Activated CD4-positive, alpha-beta T cell treated with anti-CD3 and anti-CD28 coated beads, Interleukin-2, Interleukin-4, amounts not matched to agents 100 ng/mL and 50 ng/mL, durations not matched to agents 16 hours and 8 hours (primary cell): Measurements from ENCODE around the gene WDFY1.

Experiments
- DNase-seq: peaks from one replicate; pipeline ENCODE4 v3.0.0-alpha.2; 2020; ENCODE audit warnings: low spot score

WDFY1 gene

GRCh38 chr2:223930103-223930976, 14.8 kb downstream of the WDFY1 start:
- DNase-seq = no peak

DNA sequence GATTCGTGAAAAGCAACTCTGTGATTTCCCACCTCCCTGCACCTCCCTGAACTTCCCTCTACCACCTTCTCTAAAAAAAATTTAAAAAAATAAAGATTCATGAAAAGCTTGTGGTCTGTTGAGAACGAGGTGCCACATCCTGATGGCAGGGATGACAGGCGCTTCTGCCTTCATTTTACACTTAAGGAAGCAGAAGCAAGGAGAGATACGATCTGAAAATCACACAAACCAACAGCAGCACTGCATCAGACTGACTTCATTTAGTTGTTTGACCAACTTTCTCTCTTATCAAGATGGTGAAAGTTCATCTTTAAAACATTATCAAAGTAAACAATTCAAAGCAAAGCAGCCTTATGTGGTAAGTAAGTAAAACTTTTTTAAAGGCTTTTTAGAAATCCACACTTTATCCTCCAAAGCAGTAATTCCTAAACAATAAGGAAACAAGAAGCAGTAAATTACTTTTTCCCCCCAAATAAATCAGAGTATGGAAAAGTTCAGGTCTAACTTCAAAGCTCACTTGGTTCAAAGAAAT, 15.5 kb downstream of the WDFY1 start:
- peak; percentile 62 for DNase-seq

DNA sequence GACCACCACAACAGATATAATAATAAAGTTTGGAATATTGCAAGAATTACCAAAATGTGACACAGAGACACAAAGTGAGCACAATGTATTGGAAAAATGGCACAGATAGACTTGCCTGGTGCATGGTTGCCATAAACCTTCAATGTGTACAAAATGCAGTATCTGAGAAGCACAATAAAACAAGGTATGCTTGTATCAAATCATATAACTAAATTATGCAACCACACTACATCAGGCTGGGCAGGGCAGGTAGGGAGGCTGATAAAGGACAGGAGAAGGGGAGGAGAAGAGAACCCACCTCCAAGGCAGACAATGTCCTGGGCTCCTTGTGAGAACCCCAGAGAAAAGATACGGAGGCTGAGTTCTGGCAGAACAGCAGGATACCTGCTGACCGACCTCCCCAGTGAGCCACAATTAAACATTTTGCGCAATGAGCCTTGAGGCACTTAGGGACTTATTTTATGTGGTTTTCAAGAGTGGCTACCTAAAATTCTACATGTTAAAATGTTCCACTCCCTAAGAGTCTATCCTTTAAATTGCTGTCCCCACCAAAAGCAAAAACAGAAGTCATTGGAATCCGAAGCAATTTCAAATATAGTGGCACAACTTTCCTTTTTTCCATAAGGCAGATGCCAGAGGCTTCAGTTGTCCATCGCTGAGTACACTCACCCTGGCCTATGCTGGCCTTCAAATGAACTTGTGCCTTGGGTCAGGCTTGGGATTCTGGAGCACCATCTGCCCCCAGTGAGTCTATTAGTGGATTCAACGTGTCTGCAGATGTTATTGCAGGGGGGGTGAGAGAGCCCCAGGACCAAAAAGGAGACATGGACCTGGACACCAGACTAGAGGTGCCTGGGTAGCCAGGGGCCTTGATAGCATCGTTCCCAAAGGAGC, 16.8 kb downstream of the WDFY1 start:
- DNase-seq = no peak

GRCh38 chr2:223925106-223925505, 20.0 kb downstream of the WDFY1 start:
- no peak for DNase-seq

- DNase-seq = no peak
Measured at GRCh38 chr2:223923976-223924375, 21.2 kb downstream of the WDFY1 start.

DNA sequence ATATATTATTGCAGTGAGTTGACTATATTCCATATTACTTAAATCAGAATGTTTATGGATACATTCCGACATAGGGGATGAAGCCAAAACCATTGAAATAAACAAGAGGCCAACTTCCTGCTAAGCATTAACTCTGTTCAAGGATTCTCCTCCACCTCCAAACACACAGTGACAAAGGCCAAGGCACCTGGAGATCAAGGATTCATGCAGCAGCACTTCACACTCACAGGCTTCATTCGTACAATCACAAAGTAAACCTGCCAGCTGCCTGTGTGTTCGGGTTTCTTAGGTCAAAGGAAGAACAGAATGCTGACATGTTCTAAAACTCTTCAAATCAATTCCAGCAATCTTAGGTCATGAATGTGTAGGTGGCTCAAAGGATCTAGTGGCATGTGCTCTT, 22.8 kb downstream of the WDFY1 start:
- DNase-seq = no peak

DNA sequence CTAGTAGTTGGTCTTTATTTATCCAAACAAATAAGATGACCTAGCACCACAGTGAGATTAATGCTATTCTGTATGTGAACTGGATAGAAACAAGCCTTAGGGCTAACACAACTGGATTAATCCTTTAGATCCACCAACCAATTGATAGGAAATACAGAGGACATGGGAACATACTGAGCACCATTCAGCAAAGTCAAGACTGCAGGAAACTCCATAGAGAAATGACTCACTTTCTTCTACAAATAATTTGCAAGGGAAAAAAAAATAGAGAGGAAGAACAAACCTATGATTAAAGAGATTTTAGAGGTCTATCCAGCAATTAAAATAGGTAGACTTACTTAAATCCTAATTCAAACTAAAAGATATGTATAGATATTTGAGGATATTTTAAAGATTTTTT, 23.9 kb downstream of the WDFY1 start:
- no peak for DNase-seq

- no peak for DNase-seq
Measured at GRCh38 chr2:223920109-223920508, 25.0 kb downstream of the WDFY1 start.

DNA sequence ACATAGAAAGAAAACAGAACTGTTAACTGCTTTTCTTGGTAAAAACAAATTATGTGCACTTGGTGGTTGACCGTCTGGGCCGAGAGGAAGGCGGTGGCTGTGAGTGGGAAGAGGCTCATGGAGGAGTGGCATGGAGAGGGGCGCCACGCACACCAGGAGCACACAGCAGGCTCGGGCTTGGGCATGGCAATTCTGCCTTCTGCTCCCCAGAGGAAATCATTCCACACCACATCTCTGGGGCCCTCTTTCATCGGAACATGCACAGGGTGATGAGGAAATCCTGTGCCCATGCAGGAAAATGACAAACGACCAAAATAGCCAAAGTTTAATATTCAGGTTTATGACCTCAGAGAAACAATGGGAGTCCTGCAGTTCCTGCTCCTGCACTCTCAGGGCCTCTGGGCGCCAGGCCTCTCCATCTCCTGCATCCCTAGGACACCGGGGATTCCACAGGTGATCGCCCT, 26.4 kb downstream of the WDFY1 start:
- no peak for DNase-seq

DNA sequence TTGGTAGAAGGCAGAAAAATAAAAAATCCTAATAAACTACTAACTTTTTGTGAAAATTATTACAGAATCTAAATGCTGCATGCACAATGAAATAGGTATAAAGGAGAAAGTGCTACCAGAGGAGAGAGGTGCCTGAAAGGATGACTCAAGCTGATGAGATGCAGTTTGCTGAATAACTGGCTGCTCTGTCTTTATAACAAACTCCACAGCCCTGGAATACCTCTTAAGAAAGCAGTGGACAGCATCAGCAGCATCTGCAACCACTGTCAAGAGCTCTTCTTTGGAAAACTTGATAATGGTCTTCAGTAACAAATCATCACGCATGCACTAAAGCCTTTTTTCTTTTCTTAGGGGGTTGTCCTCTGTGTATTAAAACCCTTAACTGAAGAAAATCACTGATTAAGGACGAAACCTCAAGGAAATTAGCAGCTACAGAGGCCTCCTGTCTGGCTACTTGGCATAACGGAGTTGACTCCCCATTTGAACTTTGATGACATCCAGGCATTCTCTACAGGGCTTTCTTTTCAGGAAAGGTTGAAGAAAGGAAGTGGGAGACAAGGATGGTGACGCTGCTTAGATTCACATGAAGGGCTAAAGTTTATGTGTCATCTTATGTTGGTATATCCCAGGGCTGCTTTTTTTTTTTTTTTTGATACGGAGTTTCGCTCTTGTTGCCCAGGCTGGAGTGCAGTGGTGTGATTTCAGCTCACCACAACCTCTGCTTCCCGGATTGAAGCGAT, 28.8 kb downstream of the WDFY1 start:
- no peak for DNase-seq

- DNase-seq = no peak
Measured at GRCh38 chr2:223915071-223915470, 30.1 kb downstream of the WDFY1 start.

DNA sequence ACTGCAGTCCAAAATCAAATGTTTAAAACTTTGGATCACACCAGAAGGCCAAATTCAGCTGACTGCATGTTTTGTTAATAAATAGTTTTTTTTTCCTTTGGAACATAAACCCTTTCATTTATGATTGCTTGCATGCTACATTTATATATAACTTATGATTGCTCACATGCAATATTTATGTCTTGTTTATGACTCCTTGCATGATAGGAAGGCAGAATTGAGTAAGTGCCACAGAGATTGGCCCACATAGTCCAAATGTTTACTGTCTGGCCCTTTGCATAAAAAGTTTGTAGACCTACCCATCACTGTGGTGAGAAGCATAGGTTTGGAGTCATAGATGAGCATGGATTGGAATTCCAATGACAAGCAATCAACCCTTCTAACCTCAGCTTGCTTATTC, 30.8 kb downstream of the WDFY1 start:
- DNase-seq = no peak

DNA sequence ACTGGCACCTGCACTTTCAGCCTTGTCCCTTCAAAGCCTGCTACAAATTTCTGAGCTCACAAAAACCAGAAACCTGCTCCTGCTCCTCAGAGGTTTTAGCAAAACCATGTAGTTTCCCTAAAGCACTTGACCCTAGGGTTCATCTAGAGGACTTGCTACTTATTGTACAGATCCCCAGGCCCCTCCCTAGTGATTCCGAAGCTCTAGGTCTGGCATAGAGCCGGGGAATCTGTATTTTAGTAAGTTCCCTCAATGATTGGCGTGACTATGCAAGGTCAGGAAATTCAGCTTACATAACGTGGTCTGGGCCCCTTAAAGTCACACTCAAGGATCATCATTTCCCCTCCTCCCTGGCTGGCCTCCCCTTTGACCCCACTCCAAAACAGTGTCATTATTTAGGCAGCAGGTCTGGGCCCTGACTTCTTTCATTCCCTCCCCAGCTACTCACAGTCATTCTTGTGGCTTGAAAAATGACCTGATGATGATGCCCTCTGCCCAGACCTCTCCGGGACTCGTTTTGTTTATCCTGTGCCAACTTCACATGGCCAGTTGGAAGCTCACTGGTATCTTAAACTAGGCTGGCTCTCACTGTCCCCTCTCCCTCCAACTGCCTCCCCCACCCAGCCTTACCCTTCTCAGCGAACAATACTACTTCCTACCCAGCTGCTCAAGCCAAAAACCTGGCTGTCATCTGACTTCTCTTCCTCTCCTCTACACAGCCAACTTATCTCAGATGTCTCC, 36.0 kb downstream of the WDFY1 start:
- DNase-seq = no peak

DNA sequence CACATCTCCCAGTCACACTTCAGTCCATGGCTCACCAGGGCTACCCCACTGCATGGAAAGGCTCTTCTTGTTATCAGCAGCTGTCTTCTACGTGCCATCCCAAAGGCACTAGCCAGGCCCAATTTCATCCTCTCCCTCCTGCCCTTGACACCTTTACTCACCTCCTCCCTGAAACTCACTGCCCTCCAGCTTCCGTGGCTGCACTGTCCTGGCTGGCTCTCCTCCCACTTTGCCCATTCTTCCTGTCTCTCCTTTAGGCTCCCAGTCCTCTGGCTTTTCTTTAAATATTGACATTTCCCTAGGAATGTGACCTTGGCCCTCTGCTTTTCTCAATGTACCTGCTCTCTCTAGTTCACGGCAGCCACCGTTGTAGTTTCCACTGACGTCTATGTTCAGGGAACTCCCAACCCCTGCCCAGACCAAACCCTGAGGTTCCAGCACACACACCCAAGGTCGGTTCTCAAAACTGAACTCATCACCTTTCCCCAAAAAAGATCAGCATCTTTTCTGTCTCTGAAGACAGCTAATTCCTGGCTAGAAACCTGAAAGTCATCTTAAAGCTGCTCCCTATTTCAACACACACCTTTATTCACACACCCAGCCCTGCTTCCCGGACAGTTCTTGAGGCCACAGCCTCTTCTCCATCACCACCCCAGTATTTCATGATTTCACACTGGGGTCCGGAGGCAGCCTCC, 36.7 kb downstream of the WDFY1 start:
- no peak for DNase-seq

- DNase-seq = no peak
Measured at GRCh38 chr2:223905996-223906395, 39.1 kb downstream of the WDFY1 start.

DNA sequence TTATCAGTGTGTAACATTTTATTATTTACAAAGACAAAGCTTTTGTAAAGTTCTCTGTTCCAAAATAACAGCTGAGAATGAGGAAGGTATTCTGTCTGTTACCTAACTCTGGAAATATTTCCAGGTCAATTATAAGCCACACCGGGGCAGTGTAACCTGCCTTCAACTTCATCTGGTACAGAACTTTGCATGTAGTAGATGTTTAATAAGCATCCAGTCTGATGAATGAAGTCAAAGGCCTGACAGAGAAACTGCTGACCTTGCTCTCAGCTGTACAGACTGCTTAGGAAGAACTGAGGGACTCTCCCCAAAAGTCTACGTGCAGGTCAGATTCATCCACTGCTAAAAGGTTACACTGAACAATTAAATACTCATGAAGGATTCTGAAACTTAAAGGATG, 43.3 kb downstream of the WDFY1 start:
- DNase-seq = no peak

DNA sequence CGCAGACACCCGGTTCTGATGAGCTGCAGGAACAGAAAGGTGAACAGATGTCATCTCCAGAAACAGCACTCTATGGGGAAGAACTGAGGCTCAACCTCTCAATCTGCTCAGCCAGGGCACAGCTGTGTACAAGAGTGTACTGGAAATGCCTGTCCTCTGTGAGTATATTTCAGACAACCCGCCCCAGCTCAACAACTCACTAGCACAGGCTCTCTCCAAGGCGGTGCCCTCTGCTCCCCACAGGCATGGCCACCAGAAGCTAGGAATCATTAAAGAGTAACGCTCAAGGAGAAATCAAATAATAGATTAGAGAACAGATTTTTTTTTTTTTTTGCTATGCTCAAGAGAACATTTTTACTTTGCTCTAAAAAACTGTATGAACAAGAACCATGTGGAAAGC, 43.8 kb downstream of the WDFY1 start:
- DNase-seq = no peak

- DNase-seq = no peak
Measured at GRCh38 chr2:223900531-223900930, 44.6 kb downstream of the WDFY1 start.

GRCh38 chr2:223900066-223900465, 45.1 kb downstream of the WDFY1 start:
- no peak for DNase-seq

DNA sequence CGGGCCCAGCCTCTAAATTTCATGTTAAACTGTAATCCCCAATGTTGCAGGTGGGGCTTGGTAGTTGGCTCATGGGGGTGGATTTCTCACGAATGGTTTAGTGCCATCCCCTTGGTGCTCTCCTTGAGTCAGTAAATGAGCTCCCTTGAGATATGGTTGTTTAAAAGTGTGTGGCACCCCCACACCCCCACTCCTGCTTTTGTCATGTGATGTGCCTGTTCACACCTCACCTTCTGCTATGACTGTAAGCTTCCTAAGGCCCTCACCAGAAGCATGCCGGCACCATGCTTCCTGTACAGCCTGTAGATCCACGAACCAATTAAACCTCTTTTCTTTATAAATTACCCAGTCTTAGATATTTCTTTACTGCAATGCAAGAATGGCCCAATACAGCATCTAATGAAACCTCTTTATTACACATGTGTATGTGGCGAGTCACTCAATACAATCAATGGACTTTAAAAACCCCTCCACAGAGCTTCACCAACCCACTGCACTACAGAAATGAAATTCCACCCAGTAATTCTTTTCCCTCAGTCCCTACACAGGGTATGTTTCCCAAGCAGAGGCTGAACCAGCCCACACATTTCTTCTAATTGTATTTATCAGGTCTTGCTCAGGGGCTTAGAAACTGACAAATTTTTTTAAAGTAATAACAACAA, 47.3 kb downstream of the WDFY1 start:
- DNase-seq = peak; percentile 65
